ENCODE results near the gene LAG3.

DNA sequence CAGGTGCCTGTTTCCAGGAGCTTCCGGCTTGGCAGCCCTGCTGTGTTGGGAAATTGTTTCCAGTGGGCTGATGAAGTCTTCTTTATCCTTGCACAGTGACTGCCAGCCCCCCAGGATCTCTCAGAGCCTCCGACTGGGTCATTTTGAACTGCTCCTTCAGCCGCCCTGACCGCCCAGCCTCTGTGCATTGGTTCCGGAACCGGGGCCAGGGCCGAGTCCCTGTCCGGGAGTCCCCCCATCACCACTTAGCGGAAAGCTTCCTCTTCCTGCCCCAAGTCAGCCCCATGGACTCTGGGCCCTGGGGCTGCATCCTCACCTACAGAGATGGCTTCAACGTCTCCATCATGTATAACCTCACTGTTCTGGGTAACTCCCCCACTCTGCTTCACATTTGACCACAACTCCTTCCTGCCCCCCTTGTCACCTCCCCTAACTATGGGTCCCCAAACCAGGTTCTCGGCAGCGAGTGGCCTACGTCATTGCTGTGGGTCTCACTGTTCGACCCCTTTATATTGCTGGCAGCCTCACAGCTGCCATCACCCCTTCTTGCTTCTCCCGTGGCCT is 2.3 kb downstream of the LAG3 start:
- TF ChIP-seq SMC3 (IDR thresholded peaks at IDR 0.05) (no peak), CTCF (IDR thresholded peaks at IDR 0.05) (no peak), TFCP2L1 (CRISPR knock-in tag; IDR thresholded peaks at IDR 0.05) (no peak)
